ENCODE data around the gene B9D1.

The B9D1 gene

DNA sequence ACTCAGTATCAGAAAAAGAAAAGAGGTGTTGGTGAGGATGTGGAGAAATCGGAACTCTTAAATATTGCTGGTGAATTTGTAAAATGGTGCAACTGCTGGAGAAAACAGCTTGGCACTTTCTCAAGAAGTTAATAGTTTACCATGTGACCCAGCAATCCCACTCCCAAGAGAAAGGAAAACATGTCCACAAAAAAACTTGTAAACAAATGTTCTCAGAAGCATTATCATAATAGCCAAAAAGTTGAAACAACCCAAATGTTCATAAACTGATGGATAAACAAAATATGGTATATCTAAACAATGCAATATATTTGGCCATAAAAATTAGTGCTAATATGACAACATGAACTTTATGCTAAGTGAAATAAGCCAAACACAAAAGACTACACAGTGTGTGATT lies 13.2 kb upstream of the B9D1 start:
- TF ChIP-seq POLR2A (IDR thresholded peaks at IDR 0.05; ENCODE audit: low read depth, low read length) = no peak
- FAIRE-seq (no peak), DNase-seq (ENCODE audit: insufficient read length, low spot score) (no peak)

DNA sequence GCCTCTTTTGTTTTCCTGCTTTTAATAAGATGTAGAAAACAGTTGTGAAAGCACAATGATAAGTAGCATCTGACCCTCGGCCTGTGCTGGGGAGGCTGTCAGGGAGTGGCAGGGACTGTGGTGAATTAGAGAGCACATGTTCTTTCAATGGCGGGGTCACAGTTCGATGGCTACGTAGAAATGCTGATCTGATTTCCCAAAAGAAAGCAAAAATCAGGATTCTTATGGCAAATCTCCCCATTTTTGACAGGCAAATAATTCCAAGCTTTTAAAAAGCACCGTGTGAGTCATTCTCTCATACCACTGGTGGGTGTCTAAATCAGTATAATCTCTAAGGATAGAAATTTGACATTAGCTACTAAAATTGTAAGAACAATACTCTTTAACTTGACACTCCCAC lies 11.6 kb upstream of the B9D1 start:
- no peak for FAIRE-seq
- DNase-seq (ENCODE audit: insufficient read length, low spot score) = no peak
- TF ChIP-seq POLR2A (IDR thresholded peaks at IDR 0.05; ENCODE audit: low read depth, low read length) = no peak

DNA sequence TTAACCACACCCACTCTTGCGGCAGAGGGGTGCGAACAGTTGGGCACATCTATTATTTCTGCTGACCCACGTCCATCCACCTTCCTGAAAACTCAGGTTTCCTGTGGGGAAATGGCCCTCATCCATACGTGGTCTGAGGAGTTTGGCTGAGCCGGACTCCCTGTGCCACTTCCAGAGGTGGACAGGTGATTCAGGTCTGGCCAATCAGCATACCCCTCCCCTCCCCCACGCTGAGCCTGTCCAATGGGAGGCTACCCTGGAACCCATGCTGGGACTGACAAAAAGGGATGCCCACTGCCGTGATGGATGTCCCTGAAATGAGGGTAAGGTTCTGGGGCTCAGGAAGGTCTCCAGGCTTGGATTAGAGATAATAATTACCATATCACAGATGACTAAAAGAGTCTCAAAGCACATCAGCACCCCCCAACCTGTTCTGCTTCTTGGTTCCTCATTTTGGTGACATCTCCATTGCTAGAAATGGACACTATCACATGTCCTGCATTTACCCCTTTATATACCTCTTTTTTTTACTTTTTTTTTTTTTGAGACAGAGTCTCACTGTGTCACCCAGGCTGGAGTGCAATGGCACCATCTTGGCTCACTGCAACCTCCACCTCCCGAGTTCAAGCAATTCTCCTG lies 10.5 kb upstream of the B9D1 start:
- no peak for TF ChIP-seq POLR2A (IDR thresholded peaks at IDR 0.05; ENCODE audit: low read depth, low read length)
- no peak for FAIRE-seq
- no peak for DNase-seq (ENCODE audit: insufficient read length, low spot score)

DNA sequence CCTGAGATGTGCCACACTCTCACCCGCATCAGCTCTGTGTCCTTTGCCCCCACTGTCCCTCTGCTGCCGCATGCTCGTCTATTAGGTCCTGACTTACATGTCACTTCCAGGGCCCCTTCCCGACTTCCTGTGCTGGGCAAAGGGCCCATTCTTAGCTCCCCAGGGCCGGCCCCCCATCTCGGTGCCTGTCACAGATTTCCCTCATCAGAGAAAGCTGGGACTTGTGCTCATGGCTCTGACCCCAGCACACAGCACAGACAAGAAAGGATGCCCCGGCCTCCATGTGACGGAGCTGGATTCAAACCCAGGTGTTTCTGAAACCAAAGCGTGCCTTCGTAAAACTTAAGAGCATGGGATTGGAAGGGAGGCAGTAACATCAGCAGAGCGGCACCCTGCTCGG lies 9.9 kb upstream of the B9D1 start:
- DNase-seq (ENCODE audit: insufficient read length, low spot score) = no peak

DNA sequence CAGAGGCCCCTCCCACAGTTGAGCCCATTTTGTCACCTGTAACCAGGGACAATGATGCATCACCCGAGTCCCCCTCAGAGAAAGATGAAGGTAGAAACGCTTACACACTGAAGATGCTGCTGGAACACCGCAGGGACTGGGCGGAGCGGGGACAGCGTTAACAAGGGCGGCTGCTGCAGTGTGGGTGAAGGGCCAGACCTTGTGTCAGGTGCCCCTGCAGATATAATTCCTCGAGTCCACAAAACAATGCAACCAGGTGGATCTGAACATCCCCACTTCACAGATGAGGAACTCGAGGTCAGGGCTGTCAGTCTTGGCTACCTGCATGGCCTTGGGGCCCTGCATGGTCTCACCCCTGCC lies 9.5 kb upstream of the B9D1 start:
- no peak for FAIRE-seq
- no peak for DNase-seq (ENCODE audit: insufficient read length, low spot score)
- no peak for TF ChIP-seq POLR2A (IDR thresholded peaks at IDR 0.05; ENCODE audit: low read depth, low read length)

More for the DNA sequence above, 9.9 kb upstream of the B9D1 start:
- no peak for FAIRE-seq
- no peak for TF ChIP-seq POLR2A (IDR thresholded peaks at IDR 0.05; ENCODE audit: low read depth, low read length)

DNA sequence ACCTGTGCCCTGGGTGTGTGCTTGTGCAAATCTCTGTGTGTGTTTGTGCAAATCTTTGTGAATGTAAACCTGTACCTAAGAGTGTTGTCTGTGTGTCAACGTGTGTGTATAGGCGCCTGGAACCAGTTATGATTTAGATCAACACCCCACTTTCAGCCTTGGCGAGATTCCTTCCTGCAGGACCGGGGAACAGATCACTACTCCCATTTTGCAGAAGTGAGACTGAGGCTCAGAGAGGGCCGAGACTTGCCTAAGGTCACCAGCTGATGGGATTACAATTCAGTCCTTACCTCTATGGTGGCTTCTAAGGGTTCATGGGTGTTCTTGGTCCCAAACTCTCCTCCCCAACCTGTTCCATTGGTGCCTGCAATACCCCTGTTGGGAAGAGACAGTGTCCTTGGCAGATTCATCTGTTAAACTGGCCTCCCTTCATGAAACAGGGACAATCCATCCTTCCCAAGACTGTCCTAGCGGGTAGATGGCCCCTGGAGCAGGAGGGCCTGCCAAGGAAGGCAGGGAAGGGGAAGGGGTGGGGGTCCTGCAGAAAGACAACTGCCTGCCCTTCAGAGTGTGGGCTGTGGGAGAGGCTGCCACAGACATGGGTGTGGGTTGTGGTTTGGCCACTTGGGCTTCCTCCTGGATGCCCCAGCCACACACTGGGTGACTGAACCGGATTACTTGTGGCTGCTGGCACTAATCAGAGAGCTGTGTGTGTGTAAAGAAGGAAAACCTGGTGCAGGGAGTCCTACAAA lies 8.9 kb upstream of the B9D1 start:
- no peak for TF ChIP-seq POLR2A (IDR thresholded peaks at IDR 0.05; ENCODE audit: low read depth, low read length)
- DNase-seq (ENCODE audit: insufficient read length, low spot score) (no peak), FAIRE-seq (no peak)

DNA sequence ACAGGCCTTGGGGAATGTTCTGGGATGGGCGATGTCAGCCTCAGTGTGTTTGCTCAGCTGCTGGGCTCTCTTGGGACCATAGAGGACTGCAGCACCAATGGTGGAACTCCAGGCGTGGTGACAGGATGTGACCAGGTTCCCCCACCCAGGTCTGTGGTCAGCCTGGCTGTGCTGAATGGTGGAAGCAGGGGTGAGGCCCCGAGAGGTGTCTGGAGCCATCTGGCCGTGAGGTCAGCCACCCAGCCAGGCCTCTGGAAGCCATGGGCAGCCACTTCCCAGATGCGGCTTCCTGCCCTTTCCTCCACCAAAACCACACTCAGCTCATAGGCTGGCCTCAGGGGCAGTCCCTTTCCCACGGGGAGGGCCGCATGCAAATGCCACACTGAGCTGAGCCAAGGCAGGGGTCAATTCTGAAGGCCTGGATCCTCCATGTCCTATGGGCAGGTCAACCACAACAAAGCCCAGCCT lies 8.0 kb upstream of the B9D1 start:
- FAIRE-seq = no peak
- DNase-seq (ENCODE audit: insufficient read length, low spot score) = no peak
- TF ChIP-seq POLR2A (IDR thresholded peaks at IDR 0.05; ENCODE audit: low read depth, low read length) = no peak

DNA sequence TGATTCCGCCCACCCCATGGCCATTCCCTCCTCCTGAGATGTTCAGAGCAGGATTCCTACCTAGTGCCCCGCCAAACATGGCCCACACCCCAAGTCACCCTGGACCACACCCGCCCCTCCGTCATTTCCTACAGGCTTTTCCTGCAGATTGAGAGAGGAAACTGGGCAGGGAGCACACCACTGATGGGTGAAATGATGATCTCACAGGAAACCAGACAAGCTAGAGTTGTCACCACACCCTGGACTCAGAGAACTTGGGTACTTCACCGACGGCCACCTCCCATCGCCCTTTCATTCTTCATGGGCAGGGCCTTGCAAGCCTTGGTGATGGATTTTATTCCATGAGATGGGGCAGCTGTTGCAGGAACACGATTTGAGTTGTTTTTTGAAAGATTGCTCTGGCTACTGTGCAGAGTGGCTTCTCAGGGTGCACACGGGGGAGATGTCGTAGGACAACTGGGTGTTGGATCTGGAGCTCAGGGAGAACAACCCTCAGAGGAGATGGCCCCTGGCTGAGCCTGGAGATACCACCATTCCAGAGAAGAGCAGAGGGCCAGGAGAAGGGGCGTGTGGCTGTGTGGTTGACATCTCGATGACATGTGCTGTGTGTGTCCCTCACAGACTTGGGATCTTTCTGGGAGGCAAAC lies 7.4 kb upstream of the B9D1 start:
- no peak for TF ChIP-seq POLR2A (IDR thresholded peaks at IDR 0.05; ENCODE audit: low read depth, low read length)
- FAIRE-seq (no peak), DNase-seq (ENCODE audit: insufficient read length, low spot score) (no peak)

DNA sequence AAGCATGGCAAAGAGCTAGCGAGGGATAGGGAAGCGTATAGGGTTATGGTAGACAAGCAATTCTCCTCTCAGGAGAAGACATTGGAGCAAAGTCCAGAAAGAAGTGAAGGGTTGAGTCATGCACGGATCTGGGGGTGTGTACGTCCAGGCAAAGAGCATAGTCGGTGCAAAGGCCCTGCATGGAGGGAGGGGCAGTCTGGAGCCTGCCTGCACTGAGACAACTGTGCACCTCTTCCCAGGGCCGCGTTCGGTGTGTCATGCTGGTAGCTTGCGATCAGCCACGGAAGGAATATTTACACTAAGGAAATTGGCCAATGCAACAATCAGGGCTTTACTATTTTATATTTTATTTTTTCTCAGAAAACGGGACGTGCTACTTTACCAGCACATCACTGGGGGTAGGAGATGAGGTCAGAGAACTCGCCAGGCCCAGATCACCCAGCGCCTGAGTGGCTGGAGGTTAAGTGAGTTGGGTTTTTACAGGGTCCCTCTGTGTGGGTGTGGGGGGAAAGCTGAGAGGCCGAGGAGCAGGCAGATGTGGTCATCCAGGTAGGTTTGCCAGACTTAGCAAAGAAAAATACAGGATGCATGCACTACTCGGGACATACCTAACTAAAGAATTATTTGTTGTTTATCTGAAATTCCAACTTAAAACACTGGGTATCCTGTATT lies 6.7 kb upstream of the B9D1 start:
- no peak for TF ChIP-seq POLR2A (IDR thresholded peaks at IDR 0.05; ENCODE audit: low read depth, low read length)
- FAIRE-seq = no peak
- no peak for DNase-seq (ENCODE audit: insufficient read length, low spot score)

DNA sequence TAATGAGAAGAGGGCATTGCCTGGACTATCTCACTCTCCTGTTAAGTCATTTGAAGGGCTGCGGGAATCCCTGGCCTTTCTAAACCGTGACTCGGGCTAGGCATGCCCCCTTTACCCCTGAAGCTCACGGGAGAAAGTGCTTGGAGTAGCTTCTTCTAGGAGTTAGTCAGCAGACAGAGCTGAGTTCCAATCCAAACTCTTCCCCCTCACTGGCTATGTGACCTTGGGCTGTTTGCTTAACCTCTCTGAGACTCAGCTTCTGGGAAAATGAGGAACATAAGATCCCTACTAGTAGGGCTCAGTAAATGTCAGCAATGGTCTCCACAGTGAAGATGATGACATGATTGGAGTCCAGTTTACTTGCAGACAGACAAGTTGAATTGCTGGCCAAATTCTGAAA lies 5.7 kb upstream of the B9D1 start:
- DNase-seq (ENCODE audit: insufficient read length, low spot score) (no peak), FAIRE-seq (no peak)
- TF ChIP-seq POLR2A (IDR thresholded peaks at IDR 0.05; ENCODE audit: low read depth, low read length) = no peak

DNA sequence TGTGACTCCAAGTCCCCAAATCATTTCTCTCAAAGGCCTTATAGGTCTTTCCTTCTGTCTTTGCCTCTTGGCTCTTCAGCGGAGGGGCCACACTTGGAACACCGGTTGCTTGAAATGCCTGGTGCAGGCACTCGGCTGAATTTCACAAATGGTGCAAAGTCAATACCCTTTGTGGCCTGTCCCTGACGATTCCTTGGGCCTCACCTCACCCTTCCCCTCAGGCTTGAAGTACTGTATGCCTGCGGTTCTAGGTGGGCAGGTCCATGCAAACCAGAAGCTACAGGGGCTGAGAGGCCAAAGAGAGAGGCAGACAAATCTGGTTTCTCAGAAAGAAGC lies 4.1 kb upstream of the B9D1 start:
- no peak for FAIRE-seq
- no peak for TF ChIP-seq POLR2A (IDR thresholded peaks at IDR 0.05; ENCODE audit: low read depth, low read length)

DNA sequence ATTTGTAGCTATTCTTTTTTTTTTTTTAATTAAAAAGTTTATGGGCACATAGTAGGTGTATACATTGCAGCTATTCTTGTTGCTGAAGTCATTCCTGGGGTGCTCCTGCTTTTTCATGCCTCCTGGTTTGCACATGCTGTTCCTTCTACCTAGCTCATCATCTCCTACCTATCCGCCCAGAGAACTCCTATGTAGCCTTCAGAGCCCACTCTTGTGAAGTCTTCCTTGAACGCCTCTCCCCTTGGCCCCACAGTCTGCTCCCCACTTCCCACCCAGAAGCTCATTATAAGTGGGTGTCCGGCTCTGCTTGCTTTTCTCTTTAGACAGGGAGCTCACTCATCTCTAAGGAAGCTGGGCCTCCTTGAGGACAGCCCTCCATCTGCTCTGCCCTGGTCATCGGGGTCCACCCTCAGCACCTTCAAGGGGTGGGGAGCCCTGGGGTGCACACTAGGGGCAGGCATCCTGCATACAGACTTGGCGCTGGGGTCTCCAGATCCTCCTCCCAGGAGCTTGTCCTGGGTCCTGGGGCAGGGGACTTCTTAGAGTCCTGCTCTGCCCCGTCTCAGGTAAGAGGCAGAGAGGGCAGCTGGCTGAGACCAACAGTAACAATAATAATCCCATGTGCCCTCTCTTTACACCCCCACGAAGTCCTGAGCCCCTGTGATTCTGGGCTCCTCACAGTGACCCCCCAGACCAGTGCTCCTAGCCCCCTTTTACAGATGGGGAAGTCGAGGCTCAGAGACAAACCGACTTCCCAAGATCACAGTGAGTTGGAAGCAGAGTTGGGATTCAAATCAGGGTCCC lies 3.5 kb upstream of the B9D1 start:
- TF ChIP-seq POLR2A (IDR thresholded peaks at IDR 0.05; ENCODE audit: low read depth, low read length) = no peak
- DNase-seq (ENCODE audit: insufficient read length, low spot score) = no peak
- no peak for FAIRE-seq

More for the DNA sequence above, 4.1 kb upstream of the B9D1 start:
- DNase-seq (ENCODE audit: insufficient read length, low spot score) = no peak

DNA sequence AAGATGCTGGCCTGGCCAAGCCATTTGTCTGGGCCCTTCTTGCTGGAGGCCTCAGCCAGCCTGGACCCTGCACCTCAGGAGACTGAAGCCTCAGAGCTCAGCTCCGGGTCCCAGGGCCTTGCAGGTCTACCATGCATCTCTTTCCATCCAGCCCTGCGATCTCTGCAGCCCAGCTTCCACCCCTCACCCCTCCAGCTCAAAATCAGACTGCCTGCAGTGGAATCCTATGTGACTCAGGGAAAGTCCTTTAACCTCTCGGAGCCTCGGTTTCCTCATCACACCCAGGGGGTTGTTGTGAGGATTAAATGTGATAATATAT lies 2.9 kb upstream of the B9D1 start:
- FAIRE-seq (no peak), DNase-seq (ENCODE audit: insufficient read length, low spot score) (no peak)
- no peak for TF ChIP-seq POLR2A (IDR thresholded peaks at IDR 0.05; ENCODE audit: low read depth, low read length)
